ENCODE measurements around the gene GAL3ST2.
"Not testable (repeated sequence)": the region's sequence is repeated elsewhere in the genome, so short reads cannot be mapped to it uniquely, and the experiment has no call there.

GRCh38 chr2:241800198-241800903 lies 23.7 kb downstream of the GAL3ST2 start:
- TF ChIP-seq EZH2 (IDR thresholded peaks at IDR 0.05; ENCODE audit: insufficient read depth, poor library complexity, severe bottlenecking); EZH2phosphoT487 (IDR thresholded peaks at IDR 0.05; ENCODE audit: insufficient read depth, low read depth): not testable (repeated sequence)

Data from GM23248 (cell line).